HepG2 (cell line): ENCODE results near the gene RAX. TPM values are rescaled to one million over a fixed set of nuclear protein-coding genes. Genes with fewer than 3 reads are reported as not detected.

ENCODE experiments used
- ATAC-seq: fragments of 200-7000 bp; cut with Tn5 transposase; 3 replicates; pipeline ENCODE4 v1.9.1; 2020; ENCODE audit warnings: mild to moderate bottlenecking, moderate library complexity
- BruUV-seq: library from RNA; stranded (reverse); fragments of 400-500 nt; replicated peaks from 2 replicates; lab custom pipeline; 2021; lab: Mats Ljungman, UMichigan
- CTCF ChIA-PET: fragments of 300-600 bp; formaldehyde crosslinking; extraction: SDS; loops from one replicate; lab custom pipeline; 2021; ENCODE audit warnings: low total read pairs, inconsistent platforms, low intra/inter-chr PET ratio; lab: Yijun Ruan, JAX
- POLR2A ChIA-PET: fragments of 350-600 bp; sonication (Branson Sonifier 250); formaldehyde crosslinking; loops from one replicate; lab custom pipeline; 2020; ENCODE audit warnings: antibody characterized with exemption, inconsistent platforms; lab: Yijun Ruan, JAX
- DNase-seq: peaks from one replicate; pipeline ENCODE4 v3.0.0-alpha.2; 2015; ENCODE audit warnings: low spot score
- FAIRE-seq: peaks from 3 replicates; lab custom pipeline; 2011; peaks lifted over from hg19 to GRCh38; lab: Jason Lieb, UNC
- H2AFZ ChIP-seq: one replicate; pipeline ENCODE4 v1.6.1; 2011; ENCODE audit warnings: low read length, inconsistent platforms
- H3K27ac ChIP-seq: fragments of 300-600 bp; 3 replicates; pipeline ENCODE4 v1.8.0; 2011; ENCODE audit warnings: mixed run types, mild to moderate bottlenecking, mixed read lengths, low read length, inconsistent platforms; ENCODE audit not compliant: insufficient read depth; ENCODE audit errors: extremely low read length
- H3K27me3 ChIP-seq, 2 experiments: fragments of 200-600 bp in 1 of 2; 2 replicates in 1 of 2; 3 replicates in 1 of 2; pipeline versions ENCODE4 v1.6.0 to v1.8.0; 2011; ENCODE audit warnings: low read length in 2 of 2, mild to moderate bottlenecking in 2 of 2, moderate library complexity in 2 of 2, inconsistent platforms in 1 of 2; ENCODE audit not compliant: insufficient read depth in 2 of 2, control insufficient read depth in 1 of 2
- H3K36me3 ChIP-seq, 2 experiments: fragments of 200-600 bp in 1 of 2; replicated peaks in 1 of 2; 2 replicates in 1 of 2; 3 replicates in 1 of 2; pipeline versions ENCODE4 v1.5.1 to v1.8.0; 2011; ENCODE audit warnings: low read length in 2 of 2, inconsistent platforms in 1 of 2; ENCODE audit not compliant: insufficient read depth in 2 of 2, control insufficient read depth in 1 of 2
- H3K4me1 ChIP-seq: 2 replicates; pipeline ENCODE4 v1.5.1; 2012; ENCODE audit warnings: low read length, inconsistent platforms; ENCODE audit not compliant: insufficient read depth
- H3K4me2 ChIP-seq: 2 replicates; pipeline ENCODE4 v1.6.0; 2011; ENCODE audit warnings: low read depth, low read length, inconsistent platforms
- H3K4me3 ChIP-seq, 3 experiments: fragments of 200-600 bp in 1 of 3; sonication (generic), shearing (Covaris generic) in 1 of 3; replicated peaks in 1 of 3; 2 replicates each; pipeline ENCODE4 v1.5.1; 2011 to 2016; ENCODE audit warnings: low read length in 3 of 3, inconsistent platforms in 2 of 3, low read depth in 2 of 3, mild to moderate bottlenecking in 2 of 3, control low read depth in 1 of 3, mixed read lengths in 1 of 3; ENCODE audit not compliant: insufficient read depth in 1 of 3
- H3K79me2 ChIP-seq: one replicate; pipeline ENCODE4 v1.6.1; 2011; ENCODE audit warnings: low read length, inconsistent platforms; ENCODE audit not compliant: insufficient read depth
- H3K9ac ChIP-seq: 2 replicates; pipeline ENCODE4 v1.6.0; 2011; ENCODE audit warnings: mild to moderate bottlenecking, low read depth, low read length, inconsistent platforms; ENCODE audit not compliant: insufficient read depth
- H3K9me3 ChIP-seq: 2 replicates; pipeline ENCODE4 v1.5.1; 2012; ENCODE audit warnings: mild to moderate bottlenecking, low read length
- H4K20me1 ChIP-seq: 2 replicates; pipeline ENCODE4 v1.6.0; 2011; ENCODE audit warnings: inconsistent platforms, mild to moderate bottlenecking, low read length, moderate library complexity; ENCODE audit not compliant: insufficient read depth
- BRF2 ChIP-seq: sonication (generic); formaldehyde crosslinking; IDR thresholded peaks from 2 replicates; pipeline ENCODE4 v1.8.1; 2022; ENCODE audit warnings: mild to moderate bottlenecking, missing genetic modification reagents
- ONECUT2 ChIP-seq: sonication (generic); formaldehyde crosslinking; IDR thresholded peaks from 2 replicates; pipeline ENCODE4 v1.4.0; 2020; ENCODE audit warnings: missing genetic modification reagents
- ZNF121 ChIP-seq: sonication (generic); formaldehyde crosslinking; IDR thresholded peaks from 2 replicates; pipeline ENCODE4 v1.5.0; 2020; ENCODE audit warnings: mild to moderate bottlenecking, missing genetic modification reagents
- ZNF749 ChIP-seq: sonication (generic); formaldehyde crosslinking; IDR thresholded peaks from 2 replicates; pipeline ENCODE4 v1.8.0; 2022; ENCODE audit warnings: mild to moderate bottlenecking, missing genetic modification reagents, moderate library complexity, borderline replicate concordance
- WGBS: methylation state at CpG from one replicate; pipeline ENCODE4 v1.1.6; 2017; ENCODE audit warnings: low lambda C conversion rate; 5-methylcytosine and 5-hydroxymethylcytosine counted together
- in situ Hi-C: cut with HindIII; loops from 2 replicates; pipeline ENCODE4 v1.10.0; 2017; ENCODE audit warnings: low pct_unique_long_range_greater_than_20kb; ENCODE audit not compliant: extremely low pct_ligation_motif_present
- intact Hi-C: fragments of 100-400 bp; cut with micrococcal nuclease; formaldehyde crosslinking; loops from one replicate; pipeline ENCODE4 v1.10.0; 2022; ENCODE audit not compliant: unreplicated experiment
- polyA plus RNA-seq, 8 experiments: library from polyadenylated mRNA; depleted of rRNA in 3 of 8; stranded (reverse) in 7 of 8; unstranded in 1 of 8; fragments of >200 nt; fragmentation: Illumina TruSeq in 4 of 8; extraction: Trizol in 4 of 8; gene quantifications; 2 replicates each; pipeline versions ENCODE4 v1.2.1 to v1.2.3, GENCODE V29; 2011 to 2016; ENCODE audit warnings: low read depth in 4 of 8, missing spikeins in 1 of 8, mixed read lengths in 1 of 8; ENCODE audit not compliant: insufficient read depth in 1 of 8
- total RNA-seq, 5 experiments: library from RNA; depleted of rRNA; stranded (reverse); fragments of >200 nt; fragmentation: Illumina TruSeq; extraction: Trizol; gene quantifications; 2 replicates each; pipeline ENCODE4 v1.2.3, GENCODE V29; 2016; ENCODE audit warnings: low read depth in 1 of 5
- TF ChIP-seq, protein P1 (sequence below): sonication (generic); formaldehyde crosslinking; IDR thresholded peaks from 2 replicates; pipeline ENCODE4 v1.5.0; 2020; ENCODE audit warnings: mild to moderate bottlenecking, missing genetic modification reagents

Gene RAX
- total and polyA plus RNA-seq, 2 of the 13 experiments (the other 11 are each of a cell fraction or from before 2014, with no cell fraction given): not detected

GRCh38 chr18:59300676-59301285, 27.5 kb upstream of the RAX start:
- in situ Hi-C loops: no loop called here
- ATAC-seq (no peak), FAIRE-seq (no peak), DNase-seq (no peak)
- intact Hi-C loops: no loop called here
- Histone ChIP-seq H3K27me3 (peaks cover 0 to 49% of the 10 kb centered on the region in 2 experiments; a peak in 4 of 5 replicates), H3K27ac (no peak overlapping the region), H3K9me3 (no peaks in the 10 kb centered on the region), H3K4me2 (no peak overlapping the region), H3K9ac (no peak overlapping the region), H4K20me1 (no peaks in the 10 kb centered on the region), H2AFZ (no peak overlapping the region), H3K79me2 (no peaks in the 10 kb centered on the region), H3K4me3 (no peak overlapping the region), H3K36me3 (no peaks in the 10 kb centered on the region), H3K4me1 (no peaks in the 10 kb centered on the region)
- TF ChIP-seq ONECUT2 (no peak), ZNF121 (CRISPR knock-in tag) (no peak), ZNF749 (no peak), BRF2 (CRISPR knock-in tag) (no peak)
- TF ChIP-seq, protein P1, sequence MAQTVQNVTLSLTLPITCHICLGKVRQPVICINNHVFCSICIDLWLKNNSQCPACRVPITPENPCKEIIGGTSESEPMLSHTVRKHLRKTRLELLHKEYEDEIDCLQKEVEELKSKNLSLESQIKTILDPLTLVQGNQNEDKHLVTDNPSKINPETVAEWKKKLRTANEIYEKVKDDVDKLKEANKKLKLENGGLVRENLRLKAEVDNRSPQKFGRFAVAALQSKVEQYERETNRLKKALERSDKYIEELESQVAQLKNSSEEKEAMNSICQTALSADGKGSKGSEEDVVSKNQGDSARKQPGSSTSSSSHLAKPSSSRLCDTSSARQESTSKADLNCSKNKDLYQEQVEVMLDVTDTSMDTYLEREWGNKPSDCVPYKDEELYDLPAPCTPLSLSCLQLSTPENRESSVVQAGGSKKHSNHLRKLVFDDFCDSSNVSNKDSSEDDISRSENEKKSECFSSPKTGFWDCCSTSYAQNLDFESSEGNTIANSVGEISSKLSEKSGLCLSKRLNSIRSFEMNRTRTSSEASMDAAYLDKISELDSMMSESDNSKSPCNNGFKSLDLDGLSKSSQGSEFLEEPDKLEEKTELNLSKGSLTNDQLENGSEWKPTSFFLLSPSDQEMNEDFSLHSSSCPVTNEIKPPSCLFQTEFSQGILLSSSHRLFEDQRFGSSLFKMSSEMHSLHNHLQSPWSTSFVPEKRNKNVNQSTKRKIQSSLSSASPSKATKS: no peak
- WGBS: 0% methylated on average over 3 of the region's 3 CpGs
- ChIA-PET CTCF (no interaction called here), POLR2A (no interaction called here)
- no TSS peak for BruUV-seq
